Measurements from ENCODE around the gene SEPTIN12. TPM values are rescaled to one million over a fixed set of nuclear protein-coding genes. Genes with fewer than 3 reads are reported as not detected.

SEPTIN12 gene
- total and polyA plus RNA-seq, 11 donors = 0.32 TPM; not detected in 10

- intact Hi-C loops (cut with DNase I) = no loop called here
- Histone ChIP-seq H3K4me3 (no peak overlapping the region), H3K27me3 (no peaks in the 10 kb centered on the region), H3K9me3 (no peaks in the 10 kb centered on the region), H3K36me3 (no peaks in the 10 kb centered on the region), H3K27ac (no peak overlapping the region), H3K4me1 (no peaks in the 10 kb centered on the region)
- ATAC-seq (no peak), DNase-seq (no peak)
- TF ChIP-seq, protein P1, sequence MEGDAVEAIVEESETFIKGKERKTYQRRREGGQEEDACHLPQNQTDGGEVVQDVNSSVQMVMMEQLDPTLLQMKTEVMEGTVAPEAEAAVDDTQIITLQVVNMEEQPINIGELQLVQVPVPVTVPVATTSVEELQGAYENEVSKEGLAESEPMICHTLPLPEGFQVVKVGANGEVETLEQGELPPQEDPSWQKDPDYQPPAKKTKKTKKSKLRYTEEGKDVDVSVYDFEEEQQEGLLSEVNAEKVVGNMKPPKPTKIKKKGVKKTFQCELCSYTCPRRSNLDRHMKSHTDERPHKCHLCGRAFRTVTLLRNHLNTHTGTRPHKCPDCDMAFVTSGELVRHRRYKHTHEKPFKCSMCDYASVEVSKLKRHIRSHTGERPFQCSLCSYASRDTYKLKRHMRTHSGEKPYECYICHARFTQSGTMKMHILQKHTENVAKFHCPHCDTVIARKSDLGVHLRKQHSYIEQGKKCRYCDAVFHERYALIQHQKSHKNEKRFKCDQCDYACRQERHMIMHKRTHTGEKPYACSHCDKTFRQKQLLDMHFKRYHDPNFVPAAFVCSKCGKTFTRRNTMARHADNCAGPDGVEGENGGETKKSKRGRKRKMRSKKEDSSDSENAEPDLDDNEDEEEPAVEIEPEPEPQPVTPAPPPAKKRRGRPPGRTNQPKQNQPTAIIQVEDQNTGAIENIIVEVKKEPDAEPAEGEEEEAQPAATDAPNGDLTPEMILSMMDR (IDR thresholded peaks at IDR 0.05) = no peak
- TF ChIP-seq POLR2A (IDR thresholded peaks at IDR 0.05) = no peak
- 66 to 79% (median 75%) methylated on average over 11 to 16 of the region's 16 CpGs for whole genome bisulfite sequencing, 4 donors
These were observed 4.2 kb downstream of the SEPTIN12 start for GRCh38 chr16:4783951-4784336.

DNA sequence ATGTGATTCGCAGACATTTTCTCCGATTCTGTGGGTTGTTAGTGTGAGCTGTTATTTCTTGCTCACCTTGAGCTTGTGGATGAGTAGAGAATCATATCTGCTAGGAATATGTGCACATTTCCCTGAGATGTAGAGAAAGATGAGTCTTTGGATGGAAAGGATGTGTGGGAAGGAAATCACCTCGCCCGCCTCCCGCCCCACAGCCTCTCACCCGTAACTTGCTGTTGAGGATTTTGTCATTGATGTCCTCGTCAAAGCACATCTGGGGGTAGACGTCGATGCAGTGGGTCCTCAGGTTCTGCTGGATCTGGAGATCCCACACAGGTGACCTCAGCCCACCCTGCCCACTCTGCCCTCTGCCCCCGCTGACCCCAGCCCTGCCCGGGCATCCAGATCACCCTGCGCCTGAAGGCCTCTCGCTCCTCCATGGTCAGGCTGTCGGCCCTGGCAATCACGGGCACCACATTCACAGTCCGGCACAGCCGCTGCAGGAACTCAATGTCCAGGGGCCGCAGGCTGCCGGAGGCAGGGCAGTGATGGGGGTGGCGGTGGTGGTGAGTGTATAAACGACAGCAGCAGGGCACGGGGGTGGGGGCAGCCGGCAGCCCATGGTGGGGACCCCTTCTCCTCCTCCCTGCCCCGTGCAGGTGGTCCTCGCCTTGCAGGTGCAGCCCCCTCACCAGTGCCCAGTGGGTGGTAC is 4.7 kb downstream of the SEPTIN12 start:
- no peak for TF ChIP-seq POLR2A (IDR thresholded peaks at IDR 0.05)
- TF ChIP-seq, protein P1 (IDR thresholded peaks at IDR 0.05) = no peak
- no peaks in the 10 kb centered on the region for H3K4me1 ChIP-seq
- no peak for ATAC-seq
- no peaks in the 10 kb centered on the region for H3K36me3 ChIP-seq
- no peak for DNase-seq
- no peaks in the 10 kb centered on the region for H3K27me3 ChIP-seq
- no peaks in the 10 kb centered on the region for H3K9me3 ChIP-seq
- intact Hi-C loops (cut with DNase I) = no loop called here
- no peak overlapping the region for H3K27ac ChIP-seq
- H3K4me3 ChIP-seq = no peak overlapping the region
- WGBS, 4 donors = 76 to 89% (median 87%) methylated on average over 20 to 25 of the region's 25 CpGs

DNA sequence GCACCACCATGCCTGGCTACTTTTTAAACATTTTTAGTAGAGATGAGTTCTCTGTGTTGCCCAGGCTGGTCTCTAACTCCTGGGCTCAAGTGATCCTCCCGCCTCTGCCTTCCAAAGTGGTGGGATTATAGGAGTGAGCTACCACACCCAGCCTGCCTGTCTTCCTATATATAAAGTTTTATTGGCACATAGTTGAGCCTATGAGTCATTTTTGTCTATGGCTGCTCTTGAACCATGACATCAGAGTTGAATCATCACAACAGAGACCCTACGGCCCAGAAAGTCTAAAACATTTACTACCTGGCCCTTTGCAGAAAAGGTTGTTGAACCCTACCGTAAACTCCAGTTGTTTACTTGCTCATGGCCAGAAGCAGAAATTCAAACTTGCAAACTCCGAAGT is 7.9 kb downstream of the SEPTIN12 start:
- no peak for ATAC-seq
- intact Hi-C loops (cut with DNase I) = no loop called here
- 84 to 92% (median 88%) methylated on average over 4 of the region's 4 CpGs for WGBS, 4 donors
- no peak for DNase-seq
- Histone ChIP-seq H3K4me3 (no peak overlapping the region), H3K27ac (no peak overlapping the region), H3K4me1 (no peaks in the 10 kb centered on the region), H3K9me3 (no peaks in the 10 kb centered on the region), H3K36me3 (no peaks in the 10 kb centered on the region), H3K27me3 (no peaks in the 10 kb centered on the region)
- TF ChIP-seq, protein P1 (IDR thresholded peaks at IDR 0.05) = no peak
- TF ChIP-seq POLR2A (IDR thresholded peaks at IDR 0.05) = no peak

DNA sequence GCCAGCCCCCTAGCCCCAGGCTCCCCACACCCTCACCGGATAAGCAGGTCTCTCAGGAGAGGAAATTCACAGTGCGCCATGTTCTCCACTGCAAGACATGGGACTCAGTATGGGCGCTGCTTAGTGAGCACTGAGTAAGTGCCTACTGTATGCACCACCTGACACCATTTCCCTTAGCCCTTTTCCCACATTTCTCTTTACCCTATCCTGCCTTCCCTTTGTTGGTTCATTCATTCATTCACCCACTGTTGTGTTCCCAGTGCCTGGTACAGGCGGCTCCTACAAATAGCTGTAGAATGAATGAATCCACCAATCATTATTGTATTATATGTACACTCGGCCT is 10.1 kb downstream of the SEPTIN12 start:
- no peaks in the 10 kb centered on the region for H3K9me3 ChIP-seq
- no peaks in the 10 kb centered on the region for H3K4me1 ChIP-seq
- ATAC-seq (no peak), DNase-seq (no peak)
- no peak overlapping the region for H3K27ac ChIP-seq
- H3K36me3 ChIP-seq = no peaks in the 10 kb centered on the region
- TF ChIP-seq, protein P1 (IDR thresholded peaks at IDR 0.05) = no peak
- TF ChIP-seq POLR2A (IDR thresholded peaks at IDR 0.05) = no peak
- intact Hi-C loops (cut with DNase I) = no loop called here
- no peak overlapping the region for H3K4me3 ChIP-seq
- 86 to 90% (median 89%) methylated on average over 4 to 5 of the region's 5 CpGs for whole genome bisulfite sequencing, 4 donors
- no peaks in the 10 kb centered on the region for H3K27me3 ChIP-seq
